Tibial nerve (tissue), 3 donors: ENCODE measurements around the gene TNFAIP8.

Experiments used
- POLR2A ChIP-seq, 2 donors: fragments of 450-650 bp; IDR thresholded peaks; one replicate each; pipeline ENCODE4 v1.6.1; 2017; ENCODE audit warnings: antibody characterized with exemption in 2 of 2, mild to moderate bottlenecking in 2 of 2, moderate library complexity in 2 of 2
- TF ChIP-seq, protein P1 (sequence below), 5 experiments: fragments of 200-600 bp in 3 of 5; fragments of 450-650 bp in 2 of 5; sonication (generic) in 3 of 5; IDR thresholded peaks; one replicate each; pipeline ENCODE4 v1.5.1; 2016 to 2019; ENCODE audit warnings: antibody characterized with exemption in 5 of 5, mild to moderate bottlenecking in 3 of 5, moderate library complexity in 2 of 5

DNA sequence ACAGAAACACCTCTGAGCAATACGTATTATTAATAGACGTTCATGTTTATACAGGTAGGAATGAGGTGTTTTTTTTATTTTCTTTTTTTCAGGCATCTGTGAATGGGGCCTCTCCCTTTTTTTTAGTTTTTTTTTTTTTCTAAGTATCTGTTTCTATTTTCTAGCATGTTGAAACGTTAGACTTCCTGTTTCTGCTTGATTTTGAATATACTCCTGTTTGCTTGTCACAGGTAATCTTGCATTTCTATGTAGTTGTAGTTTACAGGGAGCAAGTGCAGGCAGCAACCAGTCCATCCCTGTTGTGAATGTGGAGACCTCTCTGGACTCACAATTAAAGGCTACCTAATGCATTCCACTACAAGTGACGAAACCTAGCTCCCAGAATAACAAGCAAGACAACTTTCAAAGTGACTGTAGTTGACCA lies 22.8 kb upstream of the TNFAIP8 start:
- TF ChIP-seq, protein P1, sequence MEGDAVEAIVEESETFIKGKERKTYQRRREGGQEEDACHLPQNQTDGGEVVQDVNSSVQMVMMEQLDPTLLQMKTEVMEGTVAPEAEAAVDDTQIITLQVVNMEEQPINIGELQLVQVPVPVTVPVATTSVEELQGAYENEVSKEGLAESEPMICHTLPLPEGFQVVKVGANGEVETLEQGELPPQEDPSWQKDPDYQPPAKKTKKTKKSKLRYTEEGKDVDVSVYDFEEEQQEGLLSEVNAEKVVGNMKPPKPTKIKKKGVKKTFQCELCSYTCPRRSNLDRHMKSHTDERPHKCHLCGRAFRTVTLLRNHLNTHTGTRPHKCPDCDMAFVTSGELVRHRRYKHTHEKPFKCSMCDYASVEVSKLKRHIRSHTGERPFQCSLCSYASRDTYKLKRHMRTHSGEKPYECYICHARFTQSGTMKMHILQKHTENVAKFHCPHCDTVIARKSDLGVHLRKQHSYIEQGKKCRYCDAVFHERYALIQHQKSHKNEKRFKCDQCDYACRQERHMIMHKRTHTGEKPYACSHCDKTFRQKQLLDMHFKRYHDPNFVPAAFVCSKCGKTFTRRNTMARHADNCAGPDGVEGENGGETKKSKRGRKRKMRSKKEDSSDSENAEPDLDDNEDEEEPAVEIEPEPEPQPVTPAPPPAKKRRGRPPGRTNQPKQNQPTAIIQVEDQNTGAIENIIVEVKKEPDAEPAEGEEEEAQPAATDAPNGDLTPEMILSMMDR (IDR thresholded peaks at IDR 0.05), result no peak
- TF ChIP-seq POLR2A (IDR thresholded peaks at IDR 0.05), result no peak
